HG03139 (cell line): ENCODE results near the gene ARSI.

Experiments used
- ATAC-seq: cut with Tn5 transposase; IDR thresholded peaks from one replicate; pipeline ENCODE4 v1.9.1; 2021; ENCODE audit not compliant: unreplicated experiment

ARSI gene

GRCh38 chr5:150295172-150295634 is 7.5 kb downstream of the ARSI start:
- ATAC-seq: no peak

- ATAC-seq: no peak
Observed at GRCh38 chr5:150294551-150295071, 8.1 kb downstream of the ARSI start.

DNA sequence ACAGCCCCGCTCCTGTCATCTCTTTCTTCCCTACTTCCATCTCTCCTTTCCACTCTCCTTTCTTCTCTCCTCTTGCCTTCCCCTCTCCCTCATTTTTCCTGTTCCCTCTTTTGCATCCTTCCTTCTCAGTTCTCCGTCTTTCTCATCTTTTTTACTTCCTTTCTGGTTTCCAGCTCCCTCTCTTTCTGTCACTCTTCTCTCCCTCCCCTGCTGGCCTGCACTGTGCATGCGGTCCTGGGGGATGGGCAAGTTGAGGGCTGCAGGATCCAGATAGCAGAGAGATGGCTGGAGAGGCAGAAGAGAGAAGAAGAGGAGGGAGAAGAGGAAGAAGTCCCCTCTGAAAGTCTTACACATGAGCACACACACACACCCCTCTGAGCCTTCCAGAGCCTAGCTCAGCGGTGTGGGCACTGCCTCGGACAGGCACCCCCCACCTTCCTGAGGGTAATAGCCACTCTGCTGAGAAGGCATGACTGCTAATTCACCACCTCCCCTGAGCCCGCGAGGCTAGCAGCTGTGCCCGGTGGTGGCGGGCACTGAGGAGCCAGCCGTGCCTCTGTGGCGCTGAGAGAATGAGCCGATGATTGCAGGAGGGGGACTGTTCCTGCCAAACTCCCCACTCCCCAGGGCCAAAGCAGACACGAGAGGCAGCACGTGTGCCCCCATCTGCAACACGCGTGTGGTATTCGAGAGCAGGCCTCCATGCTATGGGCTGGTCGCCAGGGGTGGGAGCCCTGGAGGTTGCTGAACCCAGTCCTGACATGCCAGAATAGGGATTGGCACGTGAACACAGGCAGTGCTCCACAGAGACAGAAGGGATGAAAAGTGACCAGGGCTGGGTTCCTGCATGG is 9.4 kb downstream of the ARSI start:
- no peak for ATAC-seq

- ATAC-seq: no peak
Observed at GRCh38 chr5:150291388-150292385, 11.0 kb downstream of the ARSI start.

GRCh38 chr5:150289551-150290390 is 12.9 kb downstream of the ARSI start, which contains the start of gene CAMK2A:
Gene CAMK2A (minus strand): TSS chr5:150289773. CDS start chr5:150289625, 148 bp downstream.
- ATAC-seq: no peak

- no peak for ATAC-seq
Observed at GRCh38 chr5:150288791-150289190, 13.9 kb downstream of the ARSI start.

DNA sequence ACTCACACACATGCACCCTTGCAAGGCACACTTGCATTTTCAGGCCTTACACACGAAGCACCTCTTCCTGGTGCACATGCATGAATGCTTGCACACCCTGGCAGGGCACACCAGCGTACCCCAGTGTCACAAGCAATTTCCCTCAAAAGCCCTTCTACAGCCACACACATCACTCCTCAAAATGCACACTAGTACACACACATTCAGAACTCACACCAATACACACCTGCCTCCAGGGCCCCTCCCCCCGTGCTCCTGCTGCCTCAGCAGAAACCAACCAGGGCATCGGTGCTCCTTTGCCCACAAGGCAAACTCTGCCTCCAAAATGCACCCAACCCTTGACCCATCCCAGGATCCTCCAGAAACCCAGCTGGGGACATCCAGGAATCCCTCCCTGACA is 14.3 kb downstream of the ARSI start:
- no peak for ATAC-seq

DNA sequence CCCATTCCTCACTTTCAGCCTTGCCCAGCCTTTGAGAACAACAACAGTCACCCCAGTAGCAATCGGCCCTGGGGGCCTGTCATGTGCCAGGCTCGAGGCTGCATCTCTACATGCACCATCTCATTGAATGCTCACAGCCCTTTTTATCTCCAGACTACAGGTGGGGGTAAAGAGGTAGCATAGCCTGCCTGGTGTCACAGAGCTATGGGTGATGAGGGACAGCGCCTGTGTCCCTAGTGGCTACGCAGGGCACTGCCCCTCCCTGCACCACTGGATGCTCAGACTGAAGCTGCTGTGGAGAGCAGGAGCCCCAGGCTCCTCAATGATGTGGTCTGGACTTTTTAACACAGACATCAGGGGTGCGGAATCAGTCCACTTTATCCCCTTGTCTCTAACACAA is 15.9 kb downstream of the ARSI start:
- no peak for ATAC-seq

- no peak for ATAC-seq
Observed at GRCh38 chr5:150285114-150285513, 17.6 kb downstream of the ARSI start.

DNA sequence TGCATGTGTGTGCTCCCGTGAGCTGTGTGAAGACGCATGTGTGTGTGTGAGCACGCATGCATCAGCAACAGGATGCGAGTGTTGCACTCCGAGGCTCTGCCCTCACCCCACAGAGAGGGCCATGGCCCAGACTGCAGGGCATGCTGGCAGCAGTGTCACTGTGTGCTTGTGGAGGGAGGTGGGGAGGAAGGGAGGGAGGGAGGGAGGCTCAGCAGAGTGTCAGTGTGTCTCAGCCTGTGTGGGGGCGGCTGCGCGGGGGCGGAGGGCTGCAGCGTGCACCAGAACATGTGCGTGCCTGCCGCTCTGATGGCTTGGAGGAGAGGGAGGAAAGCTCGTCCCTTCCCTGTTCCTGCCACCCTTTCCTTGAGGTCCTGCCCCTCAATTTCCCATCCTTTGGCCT is 18.4 kb downstream of the ARSI start:
- no peak for ATAC-seq

DNA sequence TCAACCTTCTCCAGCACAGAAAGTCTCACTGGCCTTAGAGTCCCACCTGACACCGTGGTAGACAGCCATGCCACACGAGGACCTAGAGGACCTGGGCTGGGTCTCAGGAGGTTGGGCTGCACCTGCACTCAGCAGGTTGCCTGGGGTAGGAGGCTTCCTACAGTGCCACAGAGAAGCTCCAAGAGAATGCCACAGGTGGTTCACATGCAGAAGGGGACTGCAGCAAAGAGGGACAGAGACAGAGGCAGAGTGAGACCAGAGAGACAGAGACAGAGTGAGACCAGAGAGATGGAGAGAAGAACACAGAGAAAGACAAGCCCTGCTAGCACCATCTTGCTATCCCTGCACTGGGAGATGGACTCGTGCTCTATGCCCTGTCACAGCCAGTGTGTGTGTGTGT is 18.8 kb downstream of the ARSI start:
- ATAC-seq: no peak

- ATAC-seq: no peak
Observed at GRCh38 chr5:150281987-150282386, 20.7 kb downstream of the ARSI start.

- no peak for ATAC-seq
Observed at GRCh38 chr5:150279330-150280020, 23.2 kb downstream of the ARSI start.

- no peak for ATAC-seq
Observed at GRCh38 chr5:150278916-150279315, 23.8 kb downstream of the ARSI start.

- no peak for ATAC-seq
Observed at GRCh38 chr5:150278046-150278730, 24.5 kb downstream of the ARSI start.

- no peak for ATAC-seq
Observed at GRCh38 chr5:150277043-150277442, 25.7 kb downstream of the ARSI start.

- no peak for ATAC-seq
Observed at GRCh38 chr5:150274811-150275210, 27.9 kb downstream of the ARSI start.

- ATAC-seq: no peak
Observed at GRCh38 chr5:150272531-150272930, 30.2 kb downstream of the ARSI start.

DNA sequence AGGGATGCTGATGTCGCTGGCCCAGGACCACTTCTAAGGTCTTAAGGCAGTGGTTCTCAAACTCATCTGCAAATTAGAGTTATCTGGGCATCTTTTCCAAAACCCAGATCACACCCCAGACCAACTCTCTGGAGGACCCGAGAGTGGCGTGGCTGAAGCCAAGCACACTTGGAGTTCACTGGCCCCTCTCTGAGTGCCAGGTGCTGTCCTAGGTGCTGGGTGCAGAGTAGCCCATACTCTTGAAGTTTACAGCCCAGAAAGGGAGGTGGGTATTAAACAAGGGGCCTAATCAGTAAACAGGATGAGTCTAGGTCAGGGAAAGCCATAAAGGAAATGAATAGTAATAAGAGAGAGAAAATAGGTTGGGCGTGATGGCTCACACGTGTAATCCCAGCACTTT is 30.8 kb downstream of the ARSI start:
- no peak for ATAC-seq
